ENCODE data around the gene RGSL1. TPM values are rescaled to one million over a fixed set of nuclear protein-coding genes. Genes with fewer than 3 reads are reported as not detected.

Gene RGSL1
- total and polyA plus RNA-seq, 4 donors = 0.07 to 0.50 (median 0.31) TPM; not detected in 1

DNA sequence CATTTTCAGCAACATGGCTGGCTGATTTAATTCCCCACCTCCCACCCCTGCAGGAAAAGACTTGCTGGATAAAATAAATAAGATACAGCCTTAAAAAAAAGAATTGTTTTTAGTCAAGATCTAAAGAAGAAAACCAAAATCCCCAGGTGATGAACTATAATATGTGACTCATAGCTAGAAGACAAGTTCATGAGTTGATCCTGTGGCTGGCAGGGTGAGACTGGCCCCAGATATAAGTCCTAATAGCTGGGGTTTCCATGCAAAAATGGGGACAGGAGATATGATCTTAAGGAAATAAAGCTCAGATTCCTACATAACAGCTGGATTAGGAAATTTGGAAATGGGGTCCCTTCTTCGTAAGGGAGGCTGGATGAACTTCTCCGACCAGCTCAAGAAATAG is 21.9 kb upstream of the RGSL1 start:
- Histone ChIP-seq H3K36me3 (ENCODE audit: control insufficient read depth in 4 of 4, insufficient read depth in 3 of 4, low read depth in 1 of 4, low read length in 3 of 4) (no peaks in the 10 kb centered on the region), H3K9me3 (ENCODE audit: control insufficient read depth in 4 of 4, low read length in 3 of 4) (no peaks in the 10 kb centered on the region), H3K4me3 (ENCODE audit: low read depth in 1 of 3, low read length in 3 of 3) (no peak overlapping the region), H3K27me3 (ENCODE audit: control insufficient read depth in 4 of 4, insufficient read depth in 4 of 4, low read length in 3 of 4) (no peaks in the 10 kb centered on the region), H3K4me1 (ENCODE audit: control insufficient read depth in 4 of 4, insufficient read depth in 4 of 4, low read length in 3 of 4) (no peaks in the 10 kb centered on the region), H3K9ac (ENCODE audit: low read depth in 1 of 2, low read length in 2 of 2) (no peak overlapping the region), H3K27ac (ENCODE audit: low read depth in 1 of 2, low read length in 2 of 2) (no peak overlapping the region)
- no peak for DNase-seq (ENCODE audit: low spot score)
- TF ChIP-seq, protein P1, sequence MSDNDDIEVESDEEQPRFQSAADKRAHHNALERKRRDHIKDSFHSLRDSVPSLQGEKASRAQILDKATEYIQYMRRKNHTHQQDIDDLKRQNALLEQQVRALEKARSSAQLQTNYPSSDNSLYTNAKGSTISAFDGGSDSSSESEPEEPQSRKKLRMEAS (IDR thresholded peaks at IDR 0.05) = no peak
- TF ChIP-seq HNF4A (conservative IDR thresholded peaks at IDR 0.05) (no peak), SP1 (IDR thresholded peaks at IDR 0.05) (no peak), FOXA2 (IDR thresholded peaks at IDR 0.05) (no peak), RXRA (IDR thresholded peaks at IDR 0.05) (no peak), HNF4G (IDR thresholded peaks at IDR 0.05) (no peak), JUND (IDR thresholded peaks at IDR 0.05) (no peak), NR2F2 (IDR thresholded peaks at IDR 0.05) (no peak), TAF1 (conservative IDR thresholded peaks at IDR 0.05) (no peak), EGR1 (IDR thresholded peaks at IDR 0.05; ENCODE audit: low read depth in 2 of 2) (no peak), RAD21 (IDR thresholded peaks at IDR 0.05) (no peak), GABPA (IDR thresholded peaks at IDR 0.05 in 1 of 2, conservative IDR thresholded peaks at IDR 0.05 in 1 of 2) (no peak), YY1 (IDR thresholded peaks at IDR 0.05) (no peak), FOXA1 (IDR thresholded peaks at IDR 0.05) (no peak)
- TF ChIP-seq, protein P2, sequence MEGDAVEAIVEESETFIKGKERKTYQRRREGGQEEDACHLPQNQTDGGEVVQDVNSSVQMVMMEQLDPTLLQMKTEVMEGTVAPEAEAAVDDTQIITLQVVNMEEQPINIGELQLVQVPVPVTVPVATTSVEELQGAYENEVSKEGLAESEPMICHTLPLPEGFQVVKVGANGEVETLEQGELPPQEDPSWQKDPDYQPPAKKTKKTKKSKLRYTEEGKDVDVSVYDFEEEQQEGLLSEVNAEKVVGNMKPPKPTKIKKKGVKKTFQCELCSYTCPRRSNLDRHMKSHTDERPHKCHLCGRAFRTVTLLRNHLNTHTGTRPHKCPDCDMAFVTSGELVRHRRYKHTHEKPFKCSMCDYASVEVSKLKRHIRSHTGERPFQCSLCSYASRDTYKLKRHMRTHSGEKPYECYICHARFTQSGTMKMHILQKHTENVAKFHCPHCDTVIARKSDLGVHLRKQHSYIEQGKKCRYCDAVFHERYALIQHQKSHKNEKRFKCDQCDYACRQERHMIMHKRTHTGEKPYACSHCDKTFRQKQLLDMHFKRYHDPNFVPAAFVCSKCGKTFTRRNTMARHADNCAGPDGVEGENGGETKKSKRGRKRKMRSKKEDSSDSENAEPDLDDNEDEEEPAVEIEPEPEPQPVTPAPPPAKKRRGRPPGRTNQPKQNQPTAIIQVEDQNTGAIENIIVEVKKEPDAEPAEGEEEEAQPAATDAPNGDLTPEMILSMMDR (IDR thresholded peaks at IDR 0.05; ENCODE audit: low read depth, low read length, missing input control) = no peak
- TF ChIP-seq, protein P3, sequence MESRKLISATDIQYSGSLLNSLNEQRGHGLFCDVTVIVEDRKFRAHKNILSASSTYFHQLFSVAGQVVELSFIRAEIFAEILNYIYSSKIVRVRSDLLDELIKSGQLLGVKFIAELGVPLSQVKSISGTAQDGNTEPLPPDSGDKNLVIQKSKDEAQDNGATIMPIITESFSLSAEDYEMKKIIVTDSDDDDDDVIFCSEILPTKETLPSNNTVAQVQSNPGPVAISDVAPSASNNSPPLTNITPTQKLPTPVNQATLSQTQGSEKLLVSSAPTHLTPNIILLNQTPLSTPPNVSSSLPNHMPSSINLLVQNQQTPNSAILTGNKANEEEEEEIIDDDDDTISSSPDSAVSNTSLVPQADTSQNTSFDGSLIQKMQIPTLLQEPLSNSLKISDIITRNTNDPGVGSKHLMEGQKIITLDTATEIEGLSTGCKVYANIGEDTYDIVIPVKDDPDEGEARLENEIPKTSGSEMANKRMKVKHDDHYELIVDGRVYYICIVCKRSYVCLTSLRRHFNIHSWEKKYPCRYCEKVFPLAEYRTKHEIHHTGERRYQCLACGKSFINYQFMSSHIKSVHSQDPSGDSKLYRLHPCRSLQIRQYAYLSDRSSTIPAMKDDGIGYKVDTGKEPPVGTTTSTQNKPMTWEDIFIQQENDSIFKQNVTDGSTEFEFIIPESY (IDR thresholded peaks at IDR 0.05) = no peak
- TF ChIP-seq, protein P4, sequence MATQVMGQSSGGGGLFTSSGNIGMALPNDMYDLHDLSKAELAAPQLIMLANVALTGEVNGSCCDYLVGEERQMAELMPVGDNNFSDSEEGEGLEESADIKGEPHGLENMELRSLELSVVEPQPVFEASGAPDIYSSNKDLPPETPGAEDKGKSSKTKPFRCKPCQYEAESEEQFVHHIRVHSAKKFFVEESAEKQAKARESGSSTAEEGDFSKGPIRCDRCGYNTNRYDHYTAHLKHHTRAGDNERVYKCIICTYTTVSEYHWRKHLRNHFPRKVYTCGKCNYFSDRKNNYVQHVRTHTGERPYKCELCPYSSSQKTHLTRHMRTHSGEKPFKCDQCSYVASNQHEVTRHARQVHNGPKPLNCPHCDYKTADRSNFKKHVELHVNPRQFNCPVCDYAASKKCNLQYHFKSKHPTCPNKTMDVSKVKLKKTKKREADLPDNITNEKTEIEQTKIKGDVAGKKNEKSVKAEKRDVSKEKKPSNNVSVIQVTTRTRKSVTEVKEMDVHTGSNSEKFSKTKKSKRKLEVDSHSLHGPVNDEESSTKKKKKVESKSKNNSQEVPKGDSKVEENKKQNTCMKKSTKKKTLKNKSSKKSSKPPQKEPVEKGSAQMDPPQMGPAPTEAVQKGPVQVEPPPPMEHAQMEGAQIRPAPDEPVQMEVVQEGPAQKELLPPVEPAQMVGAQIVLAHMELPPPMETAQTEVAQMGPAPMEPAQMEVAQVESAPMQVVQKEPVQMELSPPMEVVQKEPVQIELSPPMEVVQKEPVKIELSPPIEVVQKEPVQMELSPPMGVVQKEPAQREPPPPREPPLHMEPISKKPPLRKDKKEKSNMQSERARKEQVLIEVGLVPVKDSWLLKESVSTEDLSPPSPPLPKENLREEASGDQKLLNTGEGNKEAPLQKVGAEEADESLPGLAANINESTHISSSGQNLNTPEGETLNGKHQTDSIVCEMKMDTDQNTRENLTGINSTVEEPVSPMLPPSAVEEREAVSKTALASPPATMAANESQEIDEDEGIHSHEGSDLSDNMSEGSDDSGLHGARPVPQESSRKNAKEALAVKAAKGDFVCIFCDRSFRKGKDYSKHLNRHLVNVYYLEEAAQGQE (IDR thresholded peaks at IDR 0.05) = no peak
- TF ChIP-seq, protein P5, sequence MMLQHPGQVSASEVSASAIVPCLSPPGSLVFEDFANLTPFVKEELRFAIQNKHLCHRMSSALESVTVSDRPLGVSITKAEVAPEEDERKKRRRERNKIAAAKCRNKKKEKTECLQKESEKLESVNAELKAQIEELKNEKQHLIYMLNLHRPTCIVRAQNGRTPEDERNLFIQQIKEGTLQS (IDR thresholded peaks at IDR 0.05) = no peak
- 93% methylated on average over 2 of the region's 2 CpGs for WGBS
